HG03039 (cell line): ENCODE results near the gene ZDHHC14.

ENCODE experiments used
- ATAC-seq: cut with Tn5 transposase; IDR thresholded peaks from one replicate; pipeline ENCODE4 v1.9.1; 2021; ENCODE audit warnings: mild to moderate bottlenecking, moderate library complexity; ENCODE audit not compliant: unreplicated experiment

The ZDHHC14 gene

DNA sequence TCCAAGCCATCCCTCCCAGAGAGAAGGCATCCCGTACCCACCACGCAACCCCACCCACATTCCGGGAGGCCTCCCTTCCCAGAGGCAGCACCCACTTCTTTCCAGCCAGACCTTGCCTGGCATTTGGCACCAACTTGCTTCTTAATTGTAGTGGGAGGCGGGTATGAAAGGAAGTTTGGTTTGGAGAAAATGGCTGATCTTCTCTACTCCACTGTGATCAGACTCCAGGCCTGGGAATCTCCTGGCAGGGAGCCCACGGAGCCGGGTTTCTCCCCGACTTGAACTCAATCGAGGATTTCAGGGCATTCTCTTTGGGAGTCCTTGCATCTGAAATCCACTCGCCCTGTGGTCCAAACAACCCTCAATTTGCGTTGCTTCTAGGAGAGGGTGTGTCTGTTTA is 107.1 kb downstream of the ZDHHC14 start:
- ATAC-seq = no peak

DNA sequence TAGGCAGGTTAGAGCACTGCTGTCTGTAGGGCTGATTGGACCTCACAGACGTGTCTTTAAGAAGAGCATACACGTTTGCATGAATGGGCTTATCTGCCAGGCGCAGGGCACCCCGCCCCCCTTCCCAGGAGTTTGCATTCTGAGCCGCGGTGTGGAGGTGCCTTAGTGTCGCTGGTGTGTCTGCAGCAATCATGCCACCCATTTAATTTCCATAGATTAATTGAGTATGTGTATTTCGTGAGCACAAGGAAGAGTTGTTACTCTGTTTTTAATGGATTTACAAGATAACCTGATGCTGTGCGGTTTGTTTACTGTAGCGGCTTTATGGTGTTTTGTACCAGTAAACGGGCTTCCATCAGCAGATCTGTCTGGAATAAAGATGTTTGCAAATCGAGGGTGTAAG is 107.7 kb downstream of the ZDHHC14 start:
- ATAC-seq = no peak

DNA sequence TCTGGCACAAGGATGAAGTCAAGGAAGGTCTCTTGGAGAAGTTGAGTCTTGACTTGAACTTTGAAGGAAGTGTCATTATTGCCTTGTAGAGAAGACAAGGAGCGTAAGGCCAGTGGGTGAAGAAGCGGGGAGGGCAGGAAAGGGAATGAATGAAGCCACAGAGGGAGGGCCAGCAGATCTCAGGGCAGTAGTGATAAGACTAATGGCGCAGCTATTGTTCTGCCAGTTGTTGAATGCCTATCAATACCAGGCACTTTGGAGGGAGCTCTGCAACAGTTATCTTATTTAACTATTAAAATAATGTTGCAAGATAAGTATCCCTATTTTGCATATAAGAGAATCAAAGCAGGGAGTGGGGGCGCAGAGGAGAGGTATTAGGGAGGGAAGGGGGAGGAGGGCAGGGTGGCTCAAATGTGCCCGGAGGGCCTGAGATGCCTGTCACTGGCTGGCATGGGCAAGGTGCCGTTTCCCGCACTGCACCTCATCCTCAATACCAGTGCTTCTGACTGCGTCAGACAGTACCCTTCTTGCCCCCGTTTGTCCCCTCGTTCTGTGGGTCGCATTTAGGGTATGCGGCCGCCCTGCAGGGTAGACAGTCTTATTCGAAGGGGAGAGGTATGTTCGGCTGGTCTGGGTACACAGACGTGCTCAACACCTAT is 109.8 kb downstream of the ZDHHC14 start:
- no peak for ATAC-seq

DNA sequence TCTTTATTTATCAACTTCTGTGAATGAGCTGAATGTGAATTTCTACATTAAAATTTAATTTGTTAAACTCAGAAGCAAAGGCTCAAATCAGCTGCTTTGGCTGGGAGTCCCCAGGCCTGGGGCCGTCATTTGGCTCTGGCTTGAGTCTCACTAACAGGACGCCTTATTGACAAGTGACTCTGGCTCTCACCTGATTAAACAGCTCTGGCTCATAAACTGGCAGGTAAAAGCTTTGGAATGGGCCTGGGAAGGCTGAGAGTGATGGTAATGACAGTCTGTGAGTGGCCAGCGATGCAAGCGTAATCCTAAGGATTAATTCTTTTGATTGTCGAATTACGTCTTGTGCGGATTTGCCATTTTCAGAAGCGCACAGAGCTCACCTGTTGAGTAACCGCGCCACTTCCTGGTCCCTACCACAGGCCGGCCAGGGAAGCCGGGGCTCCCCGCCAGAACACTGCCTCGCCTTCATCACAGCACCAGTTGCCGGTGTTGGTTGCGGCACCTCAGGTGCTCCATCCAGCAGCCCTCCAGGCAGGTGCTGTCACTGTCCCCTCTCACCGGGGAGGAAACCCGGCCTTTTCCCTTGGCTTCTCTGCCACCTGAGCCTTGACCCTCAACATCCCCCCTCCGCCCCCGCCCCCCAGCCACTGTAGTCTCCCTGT is 110.7 kb downstream of the ZDHHC14 start:
- ATAC-seq = no peak

DNA sequence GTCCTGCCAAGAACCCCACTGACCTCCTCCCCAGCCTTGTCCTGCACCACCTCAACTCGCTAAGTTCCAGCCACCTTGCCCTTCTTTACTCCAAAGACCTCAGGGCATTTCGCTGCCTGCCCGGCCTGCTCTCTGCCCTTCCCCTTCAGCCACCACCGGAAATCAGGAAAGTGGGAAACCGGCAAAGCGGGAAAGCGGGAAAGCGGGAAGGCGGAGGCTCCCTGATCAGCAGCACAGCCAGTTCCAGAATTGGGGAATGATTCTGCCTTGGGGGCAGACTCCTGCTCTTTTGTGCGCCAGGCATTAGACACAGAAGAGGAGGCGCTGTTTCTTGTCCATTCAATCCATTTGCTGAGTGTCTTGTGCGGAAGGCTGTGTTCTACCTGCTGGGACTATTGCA is 111.3 kb downstream of the ZDHHC14 start:
- ATAC-seq = no peak

DNA sequence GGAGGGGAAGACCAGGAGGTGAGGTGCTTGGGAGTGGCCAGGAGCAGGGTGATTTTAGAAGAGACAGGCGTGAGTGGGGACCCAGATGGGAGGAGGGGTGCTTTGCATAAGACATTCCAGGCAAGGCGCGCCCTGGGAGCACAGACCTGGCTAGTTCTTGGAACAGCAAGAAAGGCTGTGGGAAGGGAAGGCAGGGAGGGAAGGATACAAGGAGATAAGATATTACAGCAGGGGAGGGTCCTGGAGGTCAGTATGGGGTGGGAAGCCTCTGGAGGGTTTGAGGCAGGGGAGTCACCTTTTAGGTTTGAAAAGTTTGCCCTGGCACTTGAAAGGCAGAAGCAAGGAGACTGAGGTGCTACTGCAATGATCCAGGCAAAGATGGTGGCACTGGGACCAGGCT is 111.8 kb downstream of the ZDHHC14 start:
- ATAC-seq = no peak

DNA sequence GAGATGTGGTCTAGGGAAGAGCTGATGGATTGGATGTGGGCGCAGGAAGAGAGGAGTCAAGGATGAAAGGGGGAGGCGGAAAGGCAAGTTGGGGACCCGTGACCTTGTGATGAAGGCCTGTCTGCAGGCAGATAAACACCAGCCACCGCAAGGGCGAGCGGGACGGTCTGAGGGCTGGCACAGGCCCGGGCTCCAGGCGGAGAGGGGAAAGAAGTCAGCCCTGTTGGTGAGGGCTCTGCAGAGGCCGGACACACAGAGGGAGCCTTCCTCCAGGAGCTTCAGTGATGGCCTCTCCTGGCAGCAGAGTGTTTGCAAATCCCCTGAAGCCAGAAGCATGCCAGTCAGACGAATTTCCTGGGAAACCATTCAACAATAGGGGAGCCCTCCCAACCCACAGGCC is 112.2 kb downstream of the ZDHHC14 start:
- no peak for ATAC-seq

DNA sequence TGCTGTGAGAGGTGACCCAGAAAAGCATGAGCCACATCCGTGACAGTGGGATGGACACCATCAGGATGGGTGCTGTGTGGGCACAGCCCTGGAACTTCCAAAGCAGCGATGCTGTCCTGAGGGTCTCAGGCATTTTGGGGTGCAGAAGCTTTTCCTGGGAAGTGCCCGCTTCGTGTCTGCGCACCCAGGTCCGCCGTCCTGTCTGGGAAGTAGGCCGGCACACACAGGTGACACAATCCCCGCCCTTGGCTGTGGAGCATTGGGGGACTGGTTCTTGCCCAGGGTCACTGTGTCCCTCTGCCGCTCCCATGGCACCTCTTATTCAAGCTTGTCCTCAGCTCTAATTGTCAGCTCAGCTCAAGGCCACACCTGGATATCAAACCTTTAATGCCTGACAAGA is 112.6 kb downstream of the ZDHHC14 start:
- no peak for ATAC-seq

DNA sequence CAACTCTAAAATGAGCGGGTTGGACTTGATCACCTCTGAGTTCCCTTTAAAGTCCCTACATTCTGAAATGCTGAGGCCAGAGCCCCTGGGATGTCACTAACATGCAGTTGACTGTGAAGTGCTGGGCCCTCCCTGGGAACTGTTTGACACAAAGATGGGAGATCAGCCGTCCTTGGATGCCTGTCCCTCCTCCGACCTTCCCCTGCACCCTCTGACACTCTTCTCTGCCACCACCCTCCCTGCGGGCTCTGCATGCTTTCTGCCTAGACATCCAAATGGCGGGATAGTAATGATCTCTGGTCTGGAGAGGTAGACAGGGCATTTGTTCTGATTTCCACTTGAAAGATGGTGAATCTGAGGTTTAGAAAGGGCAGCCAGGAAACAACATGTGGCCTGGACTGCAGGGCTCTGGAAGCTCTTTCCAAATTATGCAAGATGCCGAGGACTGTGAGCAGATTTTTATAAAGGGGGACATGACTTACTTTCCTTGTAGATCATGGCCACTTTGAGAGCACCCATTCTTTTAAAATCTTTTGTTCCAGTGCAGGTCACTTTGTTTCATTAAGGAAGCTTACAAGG is 113.2 kb downstream of the ZDHHC14 start:
- ATAC-seq = no peak

DNA sequence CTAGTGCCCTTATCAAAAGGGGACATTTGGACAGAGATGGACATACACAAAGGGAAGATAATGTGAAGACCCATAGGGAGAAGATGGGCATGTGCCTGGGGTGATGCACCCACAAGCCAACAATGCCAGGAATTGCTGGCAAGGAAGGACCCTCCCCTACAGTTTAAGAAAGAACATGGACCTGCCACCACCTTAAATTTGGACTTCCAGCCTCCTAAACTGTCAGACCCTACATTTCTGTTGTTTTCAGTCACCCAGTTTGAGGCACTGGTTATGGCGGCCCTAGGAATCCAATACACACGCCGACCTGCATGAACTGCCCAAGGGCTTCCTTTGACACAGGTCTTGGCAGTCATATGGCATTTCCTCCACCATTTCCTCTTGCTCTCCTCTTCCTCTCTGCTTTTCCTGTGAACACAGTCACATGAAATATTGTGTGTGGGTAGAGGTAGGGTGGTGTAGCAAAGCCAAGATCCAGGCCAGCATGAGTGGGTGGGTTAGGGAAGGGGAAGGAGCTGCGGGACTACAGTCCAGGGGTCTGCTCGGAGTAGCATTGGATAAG is 115.6 kb downstream of the ZDHHC14 start:
- ATAC-seq = no peak

DNA sequence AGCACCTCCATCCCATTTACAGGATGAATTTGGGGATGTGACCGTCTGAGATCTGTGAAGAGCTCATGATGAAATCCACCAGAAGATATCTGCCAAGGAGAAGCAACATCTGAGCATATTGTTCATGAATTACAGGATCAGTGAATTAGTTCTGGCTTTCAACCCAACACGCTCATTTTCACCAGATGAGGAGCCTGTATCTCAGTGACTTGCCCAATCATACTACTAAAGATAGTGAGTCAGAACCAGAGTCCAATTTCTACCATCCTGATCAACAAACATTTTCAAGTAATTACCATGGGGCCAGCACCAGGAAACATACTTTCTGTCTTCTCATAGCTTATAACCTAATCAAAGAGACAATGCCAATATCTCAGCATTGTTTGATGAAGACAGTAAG is 116.6 kb downstream of the ZDHHC14 start:
- no peak for ATAC-seq

DNA sequence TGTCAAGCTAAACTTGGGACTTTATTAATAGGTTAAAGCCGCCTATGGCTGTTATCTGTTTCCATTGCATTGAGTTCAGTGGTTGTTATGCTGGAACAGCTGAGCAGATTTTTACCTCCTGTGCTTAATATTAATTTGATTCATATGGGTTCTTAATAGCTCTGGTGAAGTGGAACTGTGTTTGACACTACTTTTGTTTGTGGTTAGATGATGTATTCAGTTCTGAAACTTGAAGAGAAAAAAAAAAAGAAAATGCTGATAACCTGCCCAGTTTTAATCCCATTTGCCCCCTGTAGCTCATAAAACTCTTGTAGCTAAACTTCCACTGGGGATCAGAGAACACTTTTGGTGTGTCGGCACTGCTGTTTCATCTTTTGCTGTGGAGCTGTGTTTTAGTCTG is 117.8 kb downstream of the ZDHHC14 start:
- no peak for ATAC-seq

DNA sequence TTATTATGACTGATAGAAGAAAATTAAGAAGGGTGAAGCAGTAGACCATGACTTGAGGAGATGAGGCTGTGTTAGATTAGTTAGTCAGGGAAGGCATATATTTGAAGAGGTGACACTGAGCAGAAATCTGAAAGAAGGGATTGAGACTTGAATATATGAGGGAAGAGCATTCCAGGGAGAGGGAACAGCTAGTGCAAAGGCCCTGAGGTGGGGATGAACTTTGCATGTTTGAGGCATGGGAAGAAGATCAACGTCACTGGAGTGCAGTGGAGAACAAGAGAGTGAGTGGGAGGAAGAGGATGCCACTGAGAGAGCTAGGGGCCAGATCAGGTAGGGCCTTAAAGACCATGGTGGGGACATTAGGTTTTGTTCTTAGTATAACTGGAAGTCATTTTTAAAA is 119.0 kb downstream of the ZDHHC14 start:
- ATAC-seq = no peak

DNA sequence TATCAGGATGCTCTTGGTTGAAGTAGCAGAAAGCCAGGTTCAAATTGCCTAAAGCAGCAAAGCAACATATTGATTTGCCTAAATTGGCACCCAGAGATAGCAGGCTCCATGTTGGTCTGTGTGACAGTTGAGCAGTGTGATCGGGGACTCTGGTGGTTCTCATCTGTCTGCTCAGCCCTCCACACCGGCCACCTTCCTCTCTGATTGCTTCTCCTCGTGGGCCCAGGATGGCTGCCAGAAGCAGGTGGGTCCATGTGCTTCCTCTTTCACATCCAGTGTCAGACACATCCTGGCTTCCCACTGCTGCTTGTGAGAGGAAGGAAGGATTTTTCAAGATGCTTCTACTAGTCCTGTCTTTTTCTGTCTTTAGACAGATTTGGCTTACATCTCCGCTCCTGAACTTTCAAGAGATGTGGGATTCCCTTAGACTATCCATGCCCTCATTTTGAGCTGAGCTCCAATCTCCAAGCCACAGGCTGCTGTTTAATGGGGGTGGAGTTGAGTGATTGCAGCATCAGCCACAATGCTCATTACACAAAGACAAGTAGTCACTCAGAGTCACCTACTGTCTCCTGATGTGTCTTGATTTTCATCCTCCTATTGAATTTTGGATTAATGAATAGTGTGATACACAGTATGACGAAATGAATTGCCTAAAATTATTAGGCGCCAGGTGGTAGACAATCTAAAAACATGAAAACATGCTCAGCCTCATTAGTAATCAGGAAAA is 122.2 kb downstream of the ZDHHC14 start:
- no peak for ATAC-seq

DNA sequence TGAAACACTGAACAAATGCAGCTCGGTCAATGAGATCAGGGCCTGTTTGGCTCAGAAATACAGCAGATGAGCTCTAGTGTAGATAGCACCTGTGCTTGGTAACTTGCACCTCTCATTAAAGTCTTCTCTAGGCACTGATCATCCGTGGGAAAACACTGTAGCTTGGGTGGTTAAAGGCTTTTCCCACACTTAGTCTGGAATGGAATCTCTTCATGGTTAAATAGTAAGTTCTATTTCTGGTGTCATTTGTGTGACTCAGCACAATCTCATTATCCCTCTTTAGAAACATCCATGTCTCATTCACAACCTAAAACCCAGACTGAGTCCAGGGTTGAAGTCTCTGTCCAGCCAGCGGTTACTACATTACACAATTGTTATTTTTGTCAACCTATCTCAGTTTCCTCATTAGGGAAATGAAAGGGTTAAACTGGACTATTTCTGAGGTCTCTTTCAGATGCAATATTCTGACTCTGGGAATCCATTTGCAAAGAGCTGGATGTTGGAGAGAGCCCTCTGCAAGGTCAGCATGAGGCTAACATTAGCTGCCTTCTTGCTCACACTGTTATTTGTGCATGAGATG is 125.0 kb downstream of the ZDHHC14 start:
- ATAC-seq = no peak

DNA sequence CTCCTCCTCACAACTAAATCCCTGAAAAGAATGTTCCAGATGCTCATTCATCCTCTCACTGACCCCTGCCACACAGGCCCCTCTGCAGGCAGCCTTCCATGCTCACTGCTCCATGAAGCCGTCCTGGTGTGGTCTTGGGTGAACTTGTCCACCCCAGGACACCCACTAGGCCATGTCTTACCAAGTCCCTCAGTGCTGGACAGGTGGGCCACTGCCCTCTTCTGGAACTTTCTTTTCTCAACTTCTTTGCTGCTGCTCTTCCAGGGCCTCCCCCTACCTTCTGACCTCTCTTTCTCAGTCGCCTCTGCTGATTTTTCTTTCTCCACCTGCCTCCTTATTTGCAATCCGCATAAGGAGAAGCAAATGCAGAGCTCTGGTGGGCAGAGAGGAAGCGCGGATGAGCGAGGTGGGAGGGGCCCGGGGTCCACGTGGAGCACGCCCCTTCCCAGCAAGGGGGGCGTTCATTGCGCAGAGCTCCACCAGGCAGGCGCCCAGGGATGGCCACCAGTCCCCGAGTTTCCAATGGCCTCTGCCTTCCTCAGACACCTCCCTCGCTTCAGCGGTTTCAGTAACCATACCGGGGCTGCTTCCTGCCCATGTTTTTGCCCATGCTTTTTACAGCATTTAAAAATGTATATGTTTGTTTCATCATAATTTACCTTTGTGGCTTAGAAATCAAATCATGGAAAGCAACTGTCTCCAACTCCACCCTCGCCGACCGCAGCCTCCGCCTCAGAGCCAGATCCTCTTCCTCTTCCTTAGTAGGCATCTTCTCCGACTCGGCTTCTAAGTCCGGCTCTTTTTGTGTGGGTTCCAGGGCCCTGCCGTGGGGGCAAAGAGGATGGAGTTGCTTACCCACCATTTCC is 129.6 kb downstream of the ZDHHC14 start:
- ATAC-seq = no peak

DNA sequence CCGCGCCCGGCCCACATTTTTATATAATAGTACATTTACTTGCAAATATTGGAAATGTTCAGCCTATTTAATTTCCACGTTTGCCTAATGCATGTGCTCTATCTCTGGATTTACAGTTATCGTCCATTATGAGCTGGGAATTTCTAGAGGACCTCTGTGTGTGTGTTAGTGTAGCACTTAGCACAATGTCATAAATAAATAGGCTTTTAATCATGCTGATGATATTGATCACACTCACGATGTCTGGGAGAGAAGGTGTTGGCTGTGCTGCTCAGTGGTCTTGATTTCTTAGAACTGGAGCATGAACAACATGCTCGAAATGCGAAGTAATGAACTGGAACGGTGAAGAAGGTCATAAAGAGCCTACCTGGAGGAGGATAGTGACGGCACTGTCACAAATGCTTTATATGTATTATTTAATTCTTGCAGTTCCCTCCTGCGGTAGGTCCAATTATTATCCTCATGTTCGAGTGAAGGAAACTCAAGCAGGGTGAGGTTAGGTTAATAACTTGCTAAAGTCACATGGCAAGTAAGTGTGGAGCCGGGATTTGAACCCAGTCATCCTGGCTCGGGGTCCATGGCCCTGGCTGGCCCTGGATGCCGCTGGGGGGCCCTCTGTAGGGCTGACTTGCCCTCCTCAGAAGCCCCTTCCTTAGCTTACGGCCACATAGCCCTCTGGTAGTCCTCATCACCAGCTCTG is 130.8 kb downstream of the ZDHHC14 start:
- ATAC-seq = no peak

DNA sequence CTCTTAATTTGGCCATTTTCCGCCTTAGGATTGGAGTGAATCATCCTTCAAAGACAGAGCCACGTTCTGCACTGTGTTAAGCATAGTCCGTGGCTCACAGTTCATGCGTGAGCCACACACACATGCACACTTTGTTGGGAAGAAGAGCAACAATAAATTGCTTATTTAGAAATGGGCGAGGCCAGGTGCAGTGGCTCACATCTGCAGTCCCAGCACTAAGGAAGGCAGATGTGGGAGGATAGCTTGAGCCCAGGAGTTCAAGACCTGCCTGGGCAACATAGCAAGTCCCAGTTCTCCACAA is 131.3 kb downstream of the ZDHHC14 start:
- no peak for ATAC-seq

DNA sequence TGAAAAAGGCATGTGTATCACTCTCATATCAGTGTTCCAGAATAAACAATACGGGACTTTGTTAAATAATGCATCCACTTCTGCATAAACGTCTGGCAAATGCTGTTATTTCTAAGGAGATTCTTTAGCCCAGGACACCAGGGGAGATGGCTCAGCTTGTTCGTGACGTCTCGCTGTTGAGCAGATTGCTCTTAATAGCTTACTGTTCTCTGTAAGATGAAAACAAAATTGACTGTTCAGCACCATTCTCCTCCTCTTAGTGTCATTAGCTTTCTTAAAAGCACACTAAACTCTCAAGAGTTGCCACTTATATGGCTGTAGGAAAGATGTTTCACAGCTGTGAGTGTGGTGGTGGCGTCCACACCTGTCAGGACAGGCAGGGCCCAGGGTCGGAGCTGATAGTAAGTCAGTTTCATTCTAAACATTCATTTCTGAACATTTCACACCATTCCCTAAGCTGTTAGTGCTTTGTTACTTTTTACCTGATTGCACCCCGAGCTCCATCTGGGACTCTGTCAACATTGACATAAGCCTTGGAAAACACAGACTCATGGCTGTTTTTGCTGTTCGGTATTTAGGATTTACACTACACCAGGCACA is 132.1 kb downstream of the ZDHHC14 start:
- no peak for ATAC-seq
